DOHH2 (cell line): Measurements from ENCODE around the gene GATA2.

Experiments
- H3F3A ChIP-seq: fragments of 200-600 bp; sonication (generic), shearing (Covaris generic); 2 replicates; pipeline ENCODE4 v1.6.0; 2016; ENCODE audit warnings: antibody characterized with exemption, mild to moderate bottlenecking; ENCODE audit not compliant: control insufficient read depth, insufficient read depth
- H3K27ac ChIP-seq: fragments of 200-600 bp; sonication (generic); 2 replicates; pipeline ENCODE4 v1.5.1; 2014; ENCODE audit warnings: low read depth, mild to moderate bottlenecking, low read length, moderate library complexity
- H3K27me3 ChIP-seq: fragments of 200-600 bp; sonication (generic); 2 replicates; pipeline ENCODE4 v1.6.1; 2014; ENCODE audit warnings: mild to moderate bottlenecking, low read length, mixed read lengths; ENCODE audit not compliant: control insufficient read depth
- H3K36me3 ChIP-seq: fragments of 200-600 bp; sonication (generic); 2 replicates; pipeline ENCODE4 v1.6.1; 2014; ENCODE audit warnings: mild to moderate bottlenecking, low read length, moderate library complexity, mixed read lengths; ENCODE audit not compliant: control insufficient read depth
- H3K4me1 ChIP-seq: fragments of 200-600 bp; sonication (generic); 2 replicates; pipeline ENCODE4 v1.6.1; 2014; ENCODE audit warnings: mild to moderate bottlenecking, low read length, mixed read lengths; ENCODE audit not compliant: control insufficient read depth
- H3K4me2 ChIP-seq: fragments of 200-600 bp; sonication (generic); 2 replicates; pipeline ENCODE4 v1.6.0; 2014; ENCODE audit warnings: mild to moderate bottlenecking, low read length, moderate library complexity
- H3K4me3 ChIP-seq: fragments of 200-600 bp; sonication (generic); 2 replicates; pipeline ENCODE4 v1.5.1; 2014; ENCODE audit warnings: mild to moderate bottlenecking, low read length, mixed read lengths
- H3K79me2 ChIP-seq: fragments of 200-600 bp; sonication (generic); 2 replicates; pipeline ENCODE4 v1.6.1; 2014; ENCODE audit warnings: mild to moderate bottlenecking, low read length, mixed read lengths; ENCODE audit not compliant: control insufficient read depth
- H3K9me2 ChIP-seq: fragments of 200-600 bp; sonication (generic); replicated peaks from 2 replicates; pipeline ENCODE4 v1.6.1; 2014; ENCODE audit warnings: mild to moderate bottlenecking, low read length, mixed read lengths; ENCODE audit not compliant: control insufficient read depth
- H3K9me3 ChIP-seq: fragments of 200-600 bp; sonication (generic); 2 replicates; pipeline ENCODE4 v1.6.1; 2014; ENCODE audit warnings: antibody characterized with exemption, low read length, mixed read lengths; ENCODE audit not compliant: control insufficient read depth, insufficient read depth
- H4K20me1 ChIP-seq: fragments of 200-600 bp; sonication (generic); 2 replicates; pipeline ENCODE4 v1.6.0; 2014; ENCODE audit warnings: low read depth, mild to moderate bottlenecking, antibody characterized with exemption, low read length, moderate library complexity; ENCODE audit not compliant: control insufficient read depth, insufficient read depth
- EZH2phosphoT487 ChIP-seq: fragments of 200-600 bp; sonication (generic); IDR thresholded peaks from 2 replicates; pipeline ENCODE4 v1.6.1; 2017; ENCODE audit warnings: borderline replicate concordance, mild to moderate bottlenecking, antibody characterized with exemption, low read length, moderate library complexity, mixed read lengths
- TF ChIP-seq, protein P1 (sequence below): fragments of 200-600 bp; sonication (generic); IDR thresholded peaks from one replicate; pipeline ENCODE4 v1.5.1; 2014; ENCODE audit warnings: antibody characterized with exemption, mild to moderate bottlenecking, low read depth, low read length; ENCODE audit not compliant: poor library complexity, severe bottlenecking

Gene GATA2

DNA sequence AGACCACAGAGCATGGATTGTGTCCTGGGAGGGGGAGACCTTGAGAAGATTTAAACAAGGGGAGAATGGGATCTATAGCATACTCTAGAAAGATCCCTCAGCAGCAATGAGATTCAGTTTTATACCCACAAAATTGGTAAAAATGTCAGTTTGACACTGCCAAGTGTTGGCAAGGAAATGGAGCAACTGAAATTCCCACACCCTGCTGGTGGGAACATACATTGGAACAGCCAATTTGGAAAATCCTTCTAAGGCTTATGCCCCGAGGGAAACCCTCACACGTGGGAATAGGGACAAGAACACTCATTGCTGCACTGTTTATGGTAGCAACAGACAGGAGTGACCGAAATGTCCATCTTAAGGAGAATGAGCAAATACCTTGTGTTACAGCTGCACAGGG, 21.3 kb downstream of the GATA2 start:
- H3K27me3 ChIP-seq = no peaks in the 10 kb centered on the region
- H3F3A ChIP-seq = no peaks in the 10 kb centered on the region
- TF ChIP-seq, protein P1, sequence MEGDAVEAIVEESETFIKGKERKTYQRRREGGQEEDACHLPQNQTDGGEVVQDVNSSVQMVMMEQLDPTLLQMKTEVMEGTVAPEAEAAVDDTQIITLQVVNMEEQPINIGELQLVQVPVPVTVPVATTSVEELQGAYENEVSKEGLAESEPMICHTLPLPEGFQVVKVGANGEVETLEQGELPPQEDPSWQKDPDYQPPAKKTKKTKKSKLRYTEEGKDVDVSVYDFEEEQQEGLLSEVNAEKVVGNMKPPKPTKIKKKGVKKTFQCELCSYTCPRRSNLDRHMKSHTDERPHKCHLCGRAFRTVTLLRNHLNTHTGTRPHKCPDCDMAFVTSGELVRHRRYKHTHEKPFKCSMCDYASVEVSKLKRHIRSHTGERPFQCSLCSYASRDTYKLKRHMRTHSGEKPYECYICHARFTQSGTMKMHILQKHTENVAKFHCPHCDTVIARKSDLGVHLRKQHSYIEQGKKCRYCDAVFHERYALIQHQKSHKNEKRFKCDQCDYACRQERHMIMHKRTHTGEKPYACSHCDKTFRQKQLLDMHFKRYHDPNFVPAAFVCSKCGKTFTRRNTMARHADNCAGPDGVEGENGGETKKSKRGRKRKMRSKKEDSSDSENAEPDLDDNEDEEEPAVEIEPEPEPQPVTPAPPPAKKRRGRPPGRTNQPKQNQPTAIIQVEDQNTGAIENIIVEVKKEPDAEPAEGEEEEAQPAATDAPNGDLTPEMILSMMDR = no peak
- TF ChIP-seq EZH2phosphoT487 = no peak
- H4K20me1 ChIP-seq = no peaks in the 10 kb centered on the region
- H3K79me2 ChIP-seq = no peaks in the 10 kb centered on the region
- no peaks in the 10 kb centered on the region for H3K36me3 ChIP-seq
- no peaks in the 10 kb centered on the region for H3K9me2 ChIP-seq
- no peak overlapping the region for H3K4me2 ChIP-seq
- no peaks in the 10 kb centered on the region for H3K9me3 ChIP-seq
- no peak overlapping the region for H3K27ac ChIP-seq
- H3K4me3 ChIP-seq = no peak overlapping the region
- no peaks in the 10 kb centered on the region for H3K4me1 ChIP-seq

DNA sequence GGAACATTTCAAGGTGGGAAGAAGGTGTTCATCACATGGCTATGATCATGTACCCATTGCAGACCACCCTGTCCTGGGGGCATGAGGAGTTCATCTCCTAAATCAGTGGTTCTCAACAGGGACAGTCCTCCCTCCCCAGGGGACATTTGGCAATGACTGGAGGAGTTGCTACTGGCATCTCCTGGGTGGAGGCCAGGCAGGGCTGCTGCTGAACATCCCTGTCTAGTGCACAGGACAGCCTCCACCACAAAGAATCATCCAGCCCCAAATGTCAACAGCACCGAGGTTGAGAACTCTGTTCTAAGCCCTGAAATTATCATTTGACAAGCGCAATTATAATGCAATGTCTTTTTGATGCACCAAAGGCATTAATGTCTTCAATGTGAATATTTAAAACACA, 21.9 kb downstream of the GATA2 start:
- Histone ChIP-seq H3F3A (no peaks in the 10 kb centered on the region), H3K4me1 (no peaks in the 10 kb centered on the region), H3K4me2 (no peak overlapping the region), H3K27ac (no peak overlapping the region), H3K9me3 (no peaks in the 10 kb centered on the region), H4K20me1 (no peaks in the 10 kb centered on the region), H3K27me3 (no peaks in the 10 kb centered on the region), H3K9me2 (no peaks in the 10 kb centered on the region), H3K79me2 (no peaks in the 10 kb centered on the region), H3K4me3 (no peak overlapping the region), H3K36me3 (no peaks in the 10 kb centered on the region)
- TF ChIP-seq, protein P1 = no peak
- no peak for TF ChIP-seq EZH2phosphoT487

DNA sequence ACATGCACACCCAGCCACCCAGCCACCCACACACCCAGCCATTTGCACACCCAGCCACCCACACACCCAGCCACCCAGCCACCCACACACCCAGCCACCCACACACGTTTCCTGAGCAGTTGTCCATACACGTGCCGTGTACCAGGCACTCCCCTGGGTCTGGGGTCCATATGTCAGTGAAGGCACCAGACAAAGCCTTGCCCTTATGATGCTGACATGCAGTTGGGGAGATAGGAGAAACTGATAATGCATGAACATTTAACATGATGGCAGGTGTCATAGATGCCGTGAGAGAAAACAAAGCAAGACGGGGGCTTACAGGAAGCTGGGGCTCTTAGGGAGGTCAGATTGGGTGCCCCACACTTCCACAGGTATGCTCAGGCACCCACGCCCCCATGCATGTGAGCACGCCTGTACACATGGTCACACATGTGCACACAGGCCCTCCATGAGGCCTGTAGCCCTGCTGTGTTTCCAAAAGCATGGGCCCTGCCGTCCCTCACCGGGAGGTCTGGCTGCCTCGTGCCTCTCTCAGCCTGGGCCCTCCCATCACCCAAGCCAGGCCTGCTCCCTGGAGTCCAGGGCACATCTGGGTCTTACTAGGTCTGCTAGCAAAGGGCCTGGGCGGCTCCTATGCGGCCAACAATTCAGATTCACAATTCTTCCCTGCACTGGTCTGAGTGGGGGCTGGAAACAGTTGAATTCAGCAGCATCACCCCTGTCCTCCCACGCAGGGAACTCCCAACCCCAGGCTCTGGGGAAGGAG, 22.7 kb downstream of the GATA2 start:
- no peak overlapping the region for H3K4me3 ChIP-seq
- H3K9me2 ChIP-seq = no peaks in the 10 kb centered on the region
- 0 out of 2 replicates have a peak, but pooled peaks cover 3% of the 10 kb centered on the region for H3K27me3 ChIP-seq

More for the DNA sequence above, 22.7 kb downstream of the GATA2 start:
- no peaks in the 10 kb centered on the region for H3K79me2 ChIP-seq
- H4K20me1 ChIP-seq = no peaks in the 10 kb centered on the region
- no peak overlapping the region for H3K27ac ChIP-seq
- H3K4me1 ChIP-seq = no peaks in the 10 kb centered on the region
- H3K36me3 ChIP-seq = no peaks in the 10 kb centered on the region
- TF ChIP-seq EZH2phosphoT487 = no peak
- TF ChIP-seq, protein P1 = no peak
- no peak overlapping the region for H3K4me2 ChIP-seq
- H3F3A ChIP-seq = no peaks in the 10 kb centered on the region
- H3K9me3 ChIP-seq = no peaks in the 10 kb centered on the region
